ENCODE results near the gene C1QTNF5.

Gene C1QTNF5

DNA sequence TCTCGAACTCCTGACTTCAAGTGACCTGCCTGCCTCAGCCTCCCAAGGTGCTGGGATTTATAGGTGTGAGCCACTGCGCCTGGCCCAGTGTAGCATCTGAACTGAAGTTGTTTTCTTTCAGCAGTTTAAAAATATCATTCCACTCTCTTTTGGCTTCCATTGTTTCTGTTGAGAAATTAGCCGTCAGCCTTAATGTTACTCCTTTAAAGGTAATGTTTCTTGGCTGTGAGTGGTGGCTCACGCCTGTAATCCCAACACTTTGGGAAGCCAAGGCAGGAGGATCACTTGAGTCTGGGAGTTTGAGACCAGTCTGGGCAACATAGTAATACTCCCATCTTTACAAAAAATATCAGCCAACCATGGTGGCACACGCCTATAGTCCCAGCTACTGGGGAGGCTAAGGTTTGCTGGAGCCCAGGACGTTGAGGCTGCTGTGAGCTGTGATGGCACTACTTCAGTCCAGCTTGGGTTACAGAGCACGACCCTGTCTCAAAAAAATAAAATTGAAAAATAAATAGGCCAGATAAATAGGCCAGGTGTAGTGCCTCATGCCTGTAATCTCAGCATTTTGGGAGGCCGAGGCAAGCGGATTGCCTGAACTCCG lies 49.7 kb downstream of the C1QTNF5 start:
- ATAC-seq (no peak), DNase-seq (no peak)

Data from stimulated activated naive CD8-positive, alpha-beta T cell treated with anti-CD3 and anti-CD28 coated beads, Interleukin-15, Interleukin-2, amounts not matched to agents 100 U/mL and 50 U/mL, for 24 hours (primary cell).